ENCODE data around the gene NCAPH2.

NCAPH2 gene

DNA sequence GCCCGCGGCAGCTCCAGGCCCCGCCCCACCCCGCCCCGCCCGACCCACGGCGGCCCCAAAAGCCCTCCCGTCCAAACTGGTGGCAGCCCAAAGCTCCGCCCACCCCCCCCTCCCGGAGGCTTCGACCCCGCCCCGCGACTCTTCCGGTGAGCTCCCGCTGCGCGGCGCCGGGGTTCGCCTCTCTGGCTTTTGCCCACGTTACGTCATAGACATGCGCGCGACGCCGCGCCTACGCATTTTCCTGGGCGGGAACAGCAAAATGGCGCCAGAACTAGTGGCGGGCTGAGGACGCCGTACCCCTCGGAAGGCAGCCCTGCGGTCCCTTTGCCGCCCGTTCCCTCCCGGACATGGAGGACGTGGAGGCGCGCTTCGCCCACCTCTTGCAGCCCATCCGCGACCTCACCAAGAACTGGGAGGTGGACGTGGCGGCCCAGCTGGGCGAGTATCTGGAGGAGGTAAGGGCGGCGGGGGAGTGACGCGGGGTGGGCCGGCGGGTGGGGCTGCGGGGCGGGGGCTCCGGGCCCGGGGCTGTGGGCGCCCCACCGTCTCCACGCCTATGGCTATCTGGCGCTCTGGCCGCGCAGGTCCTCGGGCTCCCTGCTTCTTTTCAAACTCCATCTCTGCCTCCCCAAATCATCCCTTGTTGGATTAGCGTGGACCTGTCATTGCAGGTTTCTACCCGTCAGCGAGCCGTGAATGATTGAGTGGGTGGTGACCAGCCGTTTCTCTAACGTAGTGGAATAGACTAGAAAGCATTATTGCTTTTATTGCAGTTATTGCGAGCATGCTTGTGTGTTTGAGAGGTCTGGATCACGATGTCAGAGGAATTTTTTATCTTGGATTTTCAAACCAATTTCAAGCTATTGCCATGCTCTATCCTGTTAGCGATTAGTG is at the start of gene NCAPH2:
Gene NCAPH2 (plus strand): TSS at position 234 of the 894 bp plus-strand sequence. CDS start 114 bp downstream, at position 348.
- DNase-seq (ENCODE audit: low read depth) = peak; percentile 96

DNA sequence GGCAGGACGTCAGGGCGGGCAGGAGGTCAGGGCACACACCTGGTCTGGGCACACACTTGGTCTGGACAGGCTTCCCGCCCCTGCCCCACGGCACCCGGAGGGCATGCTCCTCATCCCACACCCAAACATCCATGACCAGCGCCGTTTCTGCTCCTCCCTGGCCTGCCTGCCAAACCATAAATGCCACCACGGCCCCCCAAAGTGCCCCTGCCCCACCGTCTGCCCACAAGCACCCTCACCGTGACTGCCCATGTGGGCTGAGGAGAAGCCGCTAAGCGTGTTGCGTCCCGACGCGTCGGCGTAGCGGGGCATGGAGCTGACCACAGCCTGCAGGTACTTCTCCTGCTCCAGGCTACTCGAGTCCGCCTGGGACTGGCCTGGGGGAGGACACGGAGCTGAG is 49.0 kb upstream of the NCAPH2 start:
- DNase-seq (ENCODE audit: low read depth) = no peak

DNA sequence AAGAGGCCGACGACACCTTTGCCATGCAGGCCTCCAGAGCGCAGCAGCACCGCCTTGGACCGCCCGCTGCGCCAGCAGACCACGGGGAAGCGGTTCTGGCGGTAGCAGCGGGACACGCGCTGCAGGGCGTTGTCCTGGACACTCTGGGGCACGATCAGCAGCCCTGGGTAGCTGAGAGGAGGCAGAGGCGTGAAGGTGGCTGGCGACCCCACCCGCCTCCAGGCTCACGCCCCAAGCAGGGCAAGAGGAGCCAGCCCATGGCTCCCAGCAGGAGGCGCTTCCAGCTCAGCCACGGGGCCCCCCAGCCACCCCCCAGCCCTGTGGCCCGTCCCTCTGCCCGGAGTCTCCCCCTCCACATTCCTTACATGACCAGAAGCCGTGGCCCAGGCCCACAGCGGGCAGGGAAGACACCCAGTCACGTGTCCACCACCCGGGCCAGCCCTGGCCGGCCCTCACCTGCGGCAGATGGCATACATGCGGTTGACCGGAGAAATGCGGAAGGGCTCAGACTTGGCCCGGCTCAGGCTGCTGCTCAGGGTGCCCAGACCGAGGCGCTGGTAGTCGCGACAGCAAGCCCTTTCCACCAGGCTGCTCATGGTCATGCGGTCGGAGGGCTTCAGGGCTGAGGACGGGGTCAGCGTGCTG is 48.4 kb upstream of the NCAPH2 start:
- DNase-seq (ENCODE audit: low read depth) = no peak

DNA sequence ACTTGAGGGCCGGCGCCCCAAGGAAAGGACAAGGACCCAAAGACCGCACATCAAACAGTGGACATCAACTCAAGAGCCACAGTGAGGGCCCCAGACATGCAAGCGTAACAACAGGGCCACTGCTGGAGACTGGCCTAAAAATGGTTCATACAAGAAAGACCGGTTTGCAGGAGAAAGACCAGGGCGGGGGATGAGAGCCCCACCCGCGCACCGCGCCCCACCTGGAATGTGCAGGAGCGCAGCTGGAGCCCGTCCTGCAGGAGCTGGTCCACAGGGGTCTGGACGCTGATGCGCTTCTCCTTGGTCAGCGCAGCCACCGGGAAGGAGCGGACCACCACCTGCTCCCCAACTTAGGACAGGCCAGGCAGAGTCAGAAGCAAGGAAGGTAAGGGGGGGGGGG is 47.1 kb upstream of the NCAPH2 start:
- no peak for DNase-seq (ENCODE audit: low read depth)

DNA sequence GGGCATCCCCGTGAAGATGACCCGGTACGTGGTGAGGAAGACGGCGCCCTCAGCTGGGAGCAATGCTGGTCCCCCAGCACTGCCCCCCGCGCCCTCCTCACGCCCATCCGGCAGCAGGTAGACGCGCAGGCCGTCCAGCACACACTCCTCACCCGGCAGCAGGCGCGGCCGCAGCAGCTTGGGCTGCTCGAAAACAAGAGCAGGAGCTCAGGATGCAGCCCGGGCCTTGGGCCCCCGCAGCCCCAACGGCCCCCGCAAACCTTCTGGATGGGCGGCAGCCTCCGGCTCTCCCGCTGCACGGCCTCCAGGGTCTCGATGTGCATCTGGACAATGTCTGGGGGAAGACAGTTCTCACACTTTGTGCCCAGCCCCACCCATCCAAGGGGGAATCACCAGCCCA is 46.5 kb upstream of the NCAPH2 start:
- DNase-seq (ENCODE audit: low read depth) = no peak

DNA sequence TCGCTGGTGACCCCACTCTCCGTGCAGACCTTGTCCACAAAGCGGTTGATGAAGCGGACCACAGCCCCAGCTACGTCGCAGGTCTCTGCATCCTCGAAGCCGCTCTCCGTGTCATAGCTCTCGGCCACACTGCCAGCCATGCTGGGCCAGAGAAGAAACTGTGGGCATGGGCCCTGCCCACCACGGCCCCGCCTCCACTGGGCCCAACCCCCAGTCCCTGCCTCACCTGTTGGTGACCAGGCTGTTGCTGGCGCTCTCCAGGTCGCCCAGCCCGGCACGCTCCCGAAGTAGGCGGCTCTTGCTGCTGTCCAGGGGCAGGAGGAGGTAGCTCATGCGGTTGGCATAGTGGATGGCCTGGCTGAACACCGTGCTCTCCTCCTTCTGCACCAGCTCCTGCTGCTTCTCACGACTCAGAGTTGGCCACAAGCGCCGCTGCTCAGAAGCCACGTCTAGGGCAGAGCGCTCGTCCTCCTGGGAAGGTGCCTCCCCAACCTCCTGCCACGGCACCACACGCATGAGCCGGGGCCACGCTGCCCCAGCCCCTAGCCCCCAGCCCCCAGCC is 46.0 kb upstream of the NCAPH2 start:
- DNase-seq (ENCODE audit: low read depth) = no peak

DNA sequence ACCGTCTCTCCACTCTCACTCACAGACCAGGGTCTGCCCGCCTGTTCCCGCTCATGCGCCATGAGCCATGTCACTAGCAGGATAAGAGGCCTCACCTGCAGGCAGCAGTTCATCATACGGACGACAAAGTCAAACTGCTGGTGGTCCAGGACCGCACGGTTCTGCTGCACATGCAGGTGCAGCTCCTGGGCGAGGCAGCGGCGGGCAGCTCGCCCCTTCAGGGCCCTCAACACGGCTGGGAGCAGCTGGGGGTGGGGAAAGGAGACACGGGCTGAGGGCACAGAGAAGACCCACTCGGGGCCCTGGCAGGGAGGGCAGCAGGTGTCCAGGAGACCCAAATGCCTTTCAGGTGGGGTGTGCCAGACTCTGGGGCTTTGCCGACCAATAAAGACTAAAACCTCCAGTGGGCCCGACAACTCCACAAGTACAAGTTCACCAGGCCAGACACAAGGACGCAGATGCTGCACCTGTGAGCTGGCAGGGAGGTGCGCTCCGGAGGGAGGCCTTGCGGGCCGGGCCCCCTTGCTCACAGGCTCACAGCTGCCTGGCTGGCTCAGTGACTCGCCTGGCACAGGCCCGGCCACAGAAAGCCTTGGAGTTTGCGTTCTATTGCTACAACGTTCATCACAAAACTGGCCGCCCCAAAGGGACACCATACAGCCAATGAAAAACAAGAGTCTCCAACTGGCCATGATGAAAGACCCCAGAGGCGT is 44.7 kb upstream of the NCAPH2 start:
- DNase-seq (ENCODE audit: low read depth) = no peak

DNA sequence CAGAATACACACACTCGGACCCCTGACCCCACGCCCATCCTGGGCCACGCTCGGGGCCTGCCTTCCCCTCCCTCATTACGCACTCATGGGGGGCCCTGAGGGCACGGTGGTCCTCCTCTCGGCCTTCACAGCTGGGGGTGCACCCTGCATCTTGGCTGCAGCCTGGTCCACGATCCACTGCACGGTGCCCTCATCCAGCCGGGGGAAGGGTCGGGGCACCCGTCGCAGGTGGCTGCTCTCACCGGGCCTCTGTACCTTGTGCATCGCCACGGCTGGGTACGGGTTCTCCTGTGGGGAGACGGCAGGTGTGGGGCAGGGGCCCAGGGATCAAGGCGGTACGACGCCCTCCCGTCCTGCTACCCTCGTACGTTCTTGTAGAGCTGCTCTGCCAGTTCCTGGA is 43.6 kb upstream of the NCAPH2 start:
- DNase-seq (ENCODE audit: low read depth) = no peak

DNA sequence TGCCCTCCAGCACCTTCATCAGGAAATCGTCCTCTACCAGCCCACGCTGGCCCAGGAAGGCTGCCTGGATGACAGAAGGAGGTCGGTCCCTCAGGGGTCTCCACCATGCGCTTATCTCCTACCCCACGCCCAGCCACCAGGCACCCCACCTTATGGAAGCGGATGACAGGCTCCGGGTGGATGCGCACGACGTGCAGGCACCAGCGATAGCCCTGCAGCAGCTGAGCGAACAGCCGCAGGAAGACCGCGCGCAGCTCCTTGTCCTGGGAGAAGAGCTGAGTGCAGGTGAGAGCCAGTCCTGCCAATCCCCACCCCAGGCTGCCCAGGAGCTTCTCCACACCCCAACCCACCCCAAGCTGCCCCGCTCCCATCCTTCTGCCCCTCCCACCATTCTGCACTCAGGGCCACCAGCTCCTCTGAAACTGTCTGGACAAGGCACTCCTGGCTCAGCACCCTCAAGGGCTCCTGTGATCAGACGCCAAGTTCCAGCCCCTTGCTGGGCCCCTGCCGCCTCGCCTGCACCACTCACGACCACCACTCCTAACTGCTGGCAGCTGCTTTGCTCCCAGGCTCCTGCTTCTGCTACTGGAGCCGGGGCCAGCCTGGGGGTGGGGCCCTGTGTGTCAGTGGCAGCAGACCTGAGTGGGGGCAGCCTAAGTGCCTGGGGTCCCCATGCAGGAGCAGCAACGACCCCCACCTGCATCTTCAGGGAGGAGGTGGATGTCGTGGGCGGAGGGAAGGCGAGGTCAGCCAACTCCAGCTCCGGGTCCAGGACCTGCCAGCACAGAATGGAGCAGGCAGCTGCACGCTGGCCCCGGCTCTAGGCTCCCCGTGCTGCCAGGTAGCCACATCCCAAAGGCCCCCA is 42.7 kb upstream of the NCAPH2 start:
- DNase-seq (ENCODE audit: low read depth) = no peak

DNA sequence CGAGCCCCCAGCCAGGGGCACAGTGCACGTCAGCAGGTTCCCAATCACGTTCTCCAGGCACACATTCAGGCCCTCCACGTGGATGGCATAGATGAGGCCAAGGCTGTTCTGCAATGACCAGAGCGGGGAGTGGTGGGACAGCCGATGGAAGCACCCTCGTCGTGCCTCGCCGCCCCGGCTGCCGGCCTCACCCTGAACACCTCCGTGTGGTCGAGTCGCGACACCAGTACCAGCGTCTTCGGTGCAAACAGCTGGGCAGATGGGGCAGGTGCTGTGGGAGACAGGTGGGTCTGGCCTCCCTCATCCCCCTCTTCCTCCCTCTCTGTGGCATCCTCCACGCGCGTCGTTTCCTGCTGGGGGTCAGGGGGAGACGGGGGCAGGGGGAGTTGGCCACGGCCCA is 40.7 kb upstream of the NCAPH2 start:
- DNase-seq (ENCODE audit: low read depth) = no peak

DNA sequence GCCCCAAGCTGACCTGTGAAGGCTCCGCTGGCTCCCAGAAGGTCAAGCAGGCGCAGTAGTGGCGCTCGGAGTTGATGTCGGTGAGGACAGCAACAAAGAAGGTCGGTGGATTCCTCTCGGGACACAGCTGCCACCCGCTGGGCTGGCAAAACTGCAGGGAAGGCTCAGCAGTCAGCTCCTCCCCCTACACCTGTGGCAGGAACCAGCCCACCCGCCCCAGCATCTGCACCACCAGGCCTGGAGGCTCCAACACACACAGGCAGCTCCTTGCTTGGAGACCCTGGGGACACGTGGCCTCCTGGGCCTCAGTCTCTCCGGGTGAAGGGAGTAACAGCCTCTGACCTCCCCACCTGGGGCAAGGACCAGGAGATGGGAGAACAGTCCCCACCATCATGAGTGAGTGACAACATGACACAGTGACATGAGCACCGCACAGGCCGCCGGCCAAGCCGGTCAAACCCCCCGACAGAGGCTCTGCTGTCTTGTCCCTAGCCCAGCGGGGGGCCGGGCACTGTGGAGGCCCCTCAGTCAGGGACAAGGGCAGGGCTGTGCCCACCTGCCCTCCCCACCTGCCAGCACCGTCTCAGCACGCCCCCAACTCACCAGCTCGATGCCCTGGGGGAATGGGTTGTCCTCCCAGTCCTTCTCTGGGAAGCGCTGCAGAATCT is 40.1 kb upstream of the NCAPH2 start:
- no peak for DNase-seq (ENCODE audit: low read depth)

DNA sequence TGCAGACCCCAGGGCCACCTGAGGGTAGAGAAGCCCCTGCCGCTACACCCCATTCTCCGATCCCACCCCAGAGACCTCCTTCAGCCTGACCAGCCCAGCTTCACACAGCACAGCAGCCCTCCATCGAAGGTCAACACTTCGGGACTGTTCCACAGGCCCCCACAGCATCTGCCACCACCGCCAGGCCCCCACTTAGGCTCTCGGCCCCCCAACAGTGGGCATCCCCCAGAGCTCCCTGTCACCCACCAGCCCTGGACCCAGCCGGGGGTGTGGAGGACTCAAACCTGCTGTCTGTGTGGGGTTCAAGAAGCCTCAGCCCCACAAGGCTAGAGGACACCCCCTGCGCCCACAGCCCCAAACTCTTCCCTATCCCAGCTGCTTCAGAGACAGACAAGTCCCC is 39.4 kb upstream of the NCAPH2 start:
- DNase-seq (ENCODE audit: low read depth) = no peak

DNA sequence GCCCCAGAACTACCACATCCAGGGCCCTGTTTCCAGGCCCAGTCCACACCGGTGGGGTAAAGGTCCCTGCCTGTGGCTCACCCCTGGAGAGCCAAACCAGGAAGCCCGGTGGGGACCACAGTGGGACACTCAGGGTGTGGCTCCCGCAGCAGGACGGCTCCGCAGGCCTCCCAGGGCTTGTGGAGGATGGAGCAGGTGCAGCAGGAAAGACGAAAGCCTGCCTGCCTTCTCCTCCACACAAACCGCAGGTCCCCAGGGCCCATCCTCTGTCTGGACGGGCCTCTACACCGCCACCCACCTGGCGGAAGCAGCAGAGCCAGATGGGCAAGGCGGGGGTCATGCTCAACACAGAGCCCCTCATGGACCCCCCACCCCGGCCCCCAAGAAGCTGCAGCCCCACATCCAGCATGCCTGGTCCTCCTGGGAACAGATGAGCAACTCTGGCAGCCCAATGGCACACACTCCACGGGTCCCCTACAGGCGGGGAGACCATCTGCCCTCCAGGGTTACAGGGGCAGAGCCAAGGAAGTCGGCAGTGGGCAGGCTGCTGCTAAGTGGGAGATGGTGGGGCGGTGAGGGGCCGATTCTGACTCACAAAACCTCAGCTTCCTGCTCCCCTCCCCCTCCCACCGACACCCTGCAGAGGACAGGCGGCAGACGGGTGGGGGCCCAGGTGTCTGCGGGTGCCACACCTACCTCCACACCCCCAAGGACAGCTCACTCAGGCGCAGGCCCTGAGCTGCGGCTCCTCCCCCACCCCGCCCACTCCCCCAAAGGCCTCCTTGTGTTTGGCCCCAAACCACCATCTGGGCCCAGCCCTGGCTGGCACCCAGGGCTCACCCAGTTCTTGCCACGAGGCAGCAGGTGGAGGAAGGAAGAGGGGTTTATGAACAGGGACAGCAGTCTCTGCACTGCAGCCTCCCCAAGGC is 38.4 kb upstream of the NCAPH2 start:
- DNase-seq (ENCODE audit: low read depth) = peak; percentile 55

DNA sequence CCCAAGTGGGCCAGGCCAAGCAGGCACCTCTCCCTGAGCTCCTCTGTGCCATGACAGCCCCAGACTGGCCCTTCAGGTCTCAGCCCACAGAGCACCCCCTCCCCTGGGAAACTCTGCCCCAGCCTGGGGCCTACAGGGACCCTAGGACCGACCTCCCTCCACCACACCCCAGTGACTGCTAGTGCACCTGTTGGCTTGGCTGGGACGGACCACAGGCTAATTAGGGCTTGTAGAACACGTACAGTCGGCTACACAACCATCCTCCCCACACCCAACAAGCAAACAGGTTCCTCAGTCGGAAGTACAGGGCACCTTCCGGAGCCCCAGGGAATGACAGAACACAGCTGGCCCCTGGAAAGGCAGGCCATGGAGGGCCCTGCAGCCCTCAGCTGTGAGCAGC is 37.5 kb upstream of the NCAPH2 start:
- DNase-seq (ENCODE audit: low read depth) = no peak

DNA sequence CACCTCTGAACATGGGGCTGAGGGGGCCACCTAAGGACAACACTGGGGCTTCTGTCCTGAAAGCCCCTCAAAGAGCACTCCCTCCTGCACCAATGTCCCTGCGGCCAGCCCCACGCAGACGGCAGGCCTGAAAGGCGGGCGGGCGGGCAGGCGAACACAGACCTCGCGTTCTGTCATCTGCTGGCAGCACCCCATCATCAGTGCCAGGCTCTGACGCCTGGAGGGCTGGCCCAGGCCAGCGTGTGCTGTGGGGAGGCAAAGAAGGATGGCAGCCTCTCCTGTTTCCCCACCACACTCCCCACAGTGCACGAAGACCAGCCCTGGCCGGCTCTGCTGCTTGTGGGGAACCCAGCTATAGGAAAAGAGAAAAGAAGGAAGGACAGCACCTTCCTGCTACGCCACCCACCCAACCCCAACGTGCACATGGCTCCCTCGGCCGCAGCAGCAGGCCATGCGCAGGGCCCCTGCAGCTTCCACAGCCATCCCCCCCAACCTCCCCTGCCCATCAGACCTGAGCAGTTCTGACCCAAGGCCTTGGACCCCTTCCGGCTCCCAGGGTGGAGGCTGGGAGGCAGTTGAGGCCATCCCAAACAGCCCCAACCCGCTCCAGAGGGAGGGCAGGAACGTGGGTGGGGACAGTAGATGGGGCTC is 36.7 kb upstream of the NCAPH2 start:
- no peak for DNase-seq (ENCODE audit: low read depth)

DNA sequence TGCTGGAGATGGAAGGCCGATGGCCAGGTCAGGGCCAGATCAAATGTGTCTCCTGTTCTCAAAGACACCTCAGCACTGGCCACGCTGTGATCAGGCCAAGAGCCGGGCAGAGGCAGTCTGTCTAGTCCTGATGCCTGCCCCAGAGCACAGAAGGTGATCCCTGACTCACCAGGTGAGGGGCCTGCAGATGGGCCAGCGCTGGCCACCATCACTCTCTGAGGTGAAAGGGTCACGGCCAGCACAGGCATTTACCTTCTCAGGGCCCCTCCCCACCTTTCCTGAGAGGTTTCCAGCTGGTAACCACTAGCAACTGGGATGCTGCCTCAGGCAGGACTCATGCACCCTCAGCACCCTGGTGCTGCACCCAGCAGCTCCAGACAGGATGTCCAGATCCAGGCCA is 36.1 kb upstream of the NCAPH2 start:
- DNase-seq (ENCODE audit: low read depth) = no peak

DNA sequence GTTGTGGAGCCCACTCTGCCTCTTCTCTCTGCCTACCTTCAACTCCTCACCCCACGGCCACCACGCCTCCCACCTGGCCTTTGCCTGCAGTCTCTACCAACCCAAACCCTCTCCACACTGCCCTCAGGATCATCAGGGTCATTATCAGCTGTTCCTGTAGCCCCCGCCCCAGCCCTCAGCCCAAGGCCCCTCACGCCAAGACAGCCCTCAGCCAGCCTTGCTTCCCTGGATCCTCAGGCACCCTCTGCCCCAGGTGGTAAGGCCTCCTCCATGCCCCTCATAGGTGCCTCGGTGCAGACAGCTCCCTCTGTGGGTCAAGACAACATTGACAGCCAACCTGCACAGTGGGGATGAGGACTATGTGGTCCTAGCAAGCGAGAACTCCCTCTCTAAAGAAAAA is 34.9 kb upstream of the NCAPH2 start:
- no peak for DNase-seq (ENCODE audit: low read depth)

DNA sequence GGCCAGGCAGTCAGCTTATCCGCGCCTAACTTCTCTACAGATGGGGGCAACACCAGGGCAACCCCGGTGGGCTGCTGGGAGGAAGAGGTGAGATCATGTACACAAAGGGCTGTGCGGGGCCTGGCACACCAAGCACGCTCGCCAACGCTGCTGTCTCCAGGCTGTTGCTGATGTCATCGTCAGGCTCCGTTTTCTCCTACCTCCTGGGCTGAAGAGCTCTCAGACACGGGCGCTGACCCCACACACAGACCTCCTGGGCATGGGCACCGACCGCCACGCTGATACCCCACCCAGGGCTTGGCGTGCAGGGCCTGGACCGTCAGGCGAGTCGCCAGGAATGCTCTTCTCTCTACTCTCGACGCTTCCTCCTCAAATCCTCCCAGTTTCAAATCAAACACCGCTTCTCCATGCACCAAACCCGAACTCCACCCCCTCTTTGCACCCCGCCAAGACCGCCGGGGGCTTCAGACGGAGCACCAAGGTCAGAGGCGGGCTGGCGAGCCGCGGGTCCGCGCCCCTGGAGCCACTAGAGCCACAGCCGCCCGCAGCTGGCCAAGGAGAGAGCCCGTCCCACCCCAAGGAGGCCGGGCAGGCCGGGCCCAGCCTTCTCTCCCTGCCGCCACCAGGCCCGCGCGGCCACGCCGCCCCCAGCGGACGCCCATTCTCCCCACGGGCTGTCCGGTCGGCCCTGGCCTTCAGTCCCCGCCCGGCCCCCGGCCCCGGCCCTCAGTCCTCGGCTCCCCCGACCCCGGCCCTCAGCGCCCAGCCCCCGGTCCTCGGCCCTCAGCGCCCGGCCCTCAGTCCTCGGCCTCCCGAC is 34.0 kb upstream of the NCAPH2 start:
- DNase-seq (ENCODE audit: low read depth) = peak; percentile 59
